Stimulated activated CD4-positive, alpha-beta T cell treated with anti-CD3 and anti-CD28 coated beads, Interleukin-4, amount 100 ng/mL, for 48 hours (primary cell): ENCODE measurements around the gene CALCOCO2.
"Not testable (repeated sequence)": the region's sequence is repeated elsewhere in the genome, so short reads cannot be mapped to it uniquely, and the experiment has no call there.

ENCODE experiments used
- DNase-seq, 2 donors: peaks; one replicate each; pipeline ENCODE4 v3.0.0-alpha.2; 2020; ENCODE audit warnings: low read depth in 2 of 2

CALCOCO2 gene, protein sequence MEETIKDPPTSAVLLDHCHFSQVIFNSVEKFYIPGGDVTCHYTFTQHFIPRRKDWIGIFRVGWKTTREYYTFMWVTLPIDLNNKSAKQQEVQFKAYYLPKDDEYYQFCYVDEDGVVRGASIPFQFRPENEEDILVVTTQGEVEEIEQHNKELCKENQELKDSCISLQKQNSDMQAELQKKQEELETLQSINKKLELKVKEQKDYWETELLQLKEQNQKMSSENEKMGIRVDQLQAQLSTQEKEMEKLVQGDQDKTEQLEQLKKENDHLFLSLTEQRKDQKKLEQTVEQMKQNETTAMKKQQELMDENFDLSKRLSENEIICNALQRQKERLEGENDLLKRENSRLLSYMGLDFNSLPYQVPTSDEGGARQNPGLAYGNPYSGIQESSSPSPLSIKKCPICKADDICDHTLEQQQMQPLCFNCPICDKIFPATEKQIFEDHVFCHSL

DNA sequence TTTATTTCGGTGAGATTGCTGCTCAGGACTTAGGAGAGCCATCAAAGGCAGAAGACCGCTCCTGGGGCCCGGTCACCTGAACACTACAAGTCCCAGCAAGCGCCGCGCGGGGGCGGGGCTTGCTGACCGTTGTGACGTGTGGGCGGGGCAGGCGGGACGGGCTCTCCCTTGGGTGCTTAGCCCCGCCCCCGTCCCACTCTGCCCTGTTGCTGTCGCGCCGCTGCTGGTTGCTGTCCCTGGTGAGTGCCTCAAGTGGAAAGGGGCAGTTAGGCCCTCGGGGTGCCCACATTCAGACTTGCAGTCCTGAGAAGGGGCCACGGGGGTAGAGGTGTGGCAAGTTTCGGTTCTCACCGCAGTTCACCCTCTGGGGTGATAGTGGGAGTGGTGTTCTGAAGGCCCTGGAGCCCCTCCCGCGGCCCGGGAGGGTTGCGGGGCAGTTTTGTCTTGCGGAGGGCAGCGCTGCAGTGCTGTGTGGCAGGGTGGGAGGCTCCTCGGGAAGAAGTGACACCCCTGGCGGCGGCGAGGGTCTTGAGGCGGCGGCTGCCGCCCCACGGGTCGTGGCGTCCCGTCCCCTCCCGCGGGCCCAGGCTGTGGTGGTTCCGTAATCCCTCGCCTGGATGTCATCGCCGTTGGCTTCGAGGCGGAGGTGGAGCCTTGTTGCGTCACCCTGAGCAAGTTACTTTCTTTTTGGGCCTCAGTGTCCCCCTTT is at the start of gene CALCOCO2:
Gene CALCOCO2 (plus strand): TSS at position 196 of the 709 bp plus-strand sequence. CDS start 10,673 bp downstream, outside the sequence.
- DNase-seq = peak; percentile 84 to 86

DNA sequence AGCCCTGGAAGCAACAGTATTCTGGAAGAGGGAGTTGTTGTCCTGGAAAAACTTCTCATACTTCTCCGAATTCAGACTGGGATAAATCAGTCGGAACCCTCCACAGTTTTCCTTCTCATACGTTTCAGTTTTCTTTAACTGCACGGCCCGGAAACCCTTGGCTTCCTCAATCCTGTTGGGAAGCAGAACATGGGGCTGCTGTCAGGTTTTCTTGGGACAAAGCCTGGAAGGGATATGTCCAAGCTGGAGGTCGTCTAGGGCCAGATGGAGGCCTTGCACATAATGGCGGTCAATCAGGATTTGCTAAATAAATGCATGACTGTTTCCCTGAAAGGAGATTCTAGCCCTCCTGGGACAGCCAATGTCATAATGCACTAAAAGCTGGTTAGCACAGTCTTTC is 43.0 kb upstream of the CALCOCO2 start:
- DNase-seq = no peak

GRCh38 chr17:48790607-48791127 is 40.2 kb upstream of the CALCOCO2 start:
- no peak for DNase-seq

DNA sequence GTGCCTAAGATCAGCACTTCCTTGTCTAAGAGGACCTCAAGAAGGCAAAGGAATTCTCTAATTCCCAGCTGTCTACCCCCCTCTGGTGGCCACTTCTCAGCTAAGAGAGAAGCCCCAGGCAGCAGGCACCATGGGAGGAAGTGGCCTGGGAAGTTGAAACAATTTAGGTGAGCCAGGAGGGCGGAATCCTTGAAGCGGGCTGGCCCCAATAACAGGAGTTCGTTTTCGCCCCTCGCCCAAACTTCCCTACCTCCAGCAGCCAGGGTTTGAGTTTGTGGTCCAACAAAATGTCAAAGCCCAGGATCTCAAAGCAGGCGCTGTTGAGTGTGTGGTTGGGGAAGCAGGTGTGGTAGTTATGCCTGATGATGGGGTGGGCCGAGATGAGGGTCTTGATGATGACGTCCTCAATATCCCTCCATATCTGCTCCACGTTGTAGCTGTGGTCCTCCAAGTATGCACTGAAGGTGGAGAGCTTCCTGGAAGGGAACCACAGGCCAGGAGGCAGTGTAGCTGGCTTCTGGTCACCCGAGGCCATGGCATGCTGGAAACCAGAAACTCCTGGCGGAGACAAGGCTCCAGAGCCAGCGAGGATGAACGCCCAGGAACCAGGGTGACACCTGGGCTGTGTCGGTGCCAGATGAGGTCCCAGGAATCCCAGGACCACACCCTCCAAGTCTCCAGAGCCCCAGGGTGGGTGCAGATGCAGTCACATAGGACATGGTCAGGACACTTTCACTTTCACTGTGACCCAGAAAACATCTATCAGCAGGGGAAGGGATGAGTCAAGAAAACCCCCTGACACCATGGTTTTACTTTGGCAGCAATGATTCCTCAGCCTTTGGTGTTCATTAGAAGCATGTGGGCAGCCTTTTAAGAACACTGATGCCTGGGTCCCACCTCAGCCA is 39.5 kb upstream of the CALCOCO2 start:
- no peak for DNase-seq

- DNase-seq = no peak
Observed at GRCh38 chr17:48792033-48792798, 38.6 kb upstream of the CALCOCO2 start.

DNA sequence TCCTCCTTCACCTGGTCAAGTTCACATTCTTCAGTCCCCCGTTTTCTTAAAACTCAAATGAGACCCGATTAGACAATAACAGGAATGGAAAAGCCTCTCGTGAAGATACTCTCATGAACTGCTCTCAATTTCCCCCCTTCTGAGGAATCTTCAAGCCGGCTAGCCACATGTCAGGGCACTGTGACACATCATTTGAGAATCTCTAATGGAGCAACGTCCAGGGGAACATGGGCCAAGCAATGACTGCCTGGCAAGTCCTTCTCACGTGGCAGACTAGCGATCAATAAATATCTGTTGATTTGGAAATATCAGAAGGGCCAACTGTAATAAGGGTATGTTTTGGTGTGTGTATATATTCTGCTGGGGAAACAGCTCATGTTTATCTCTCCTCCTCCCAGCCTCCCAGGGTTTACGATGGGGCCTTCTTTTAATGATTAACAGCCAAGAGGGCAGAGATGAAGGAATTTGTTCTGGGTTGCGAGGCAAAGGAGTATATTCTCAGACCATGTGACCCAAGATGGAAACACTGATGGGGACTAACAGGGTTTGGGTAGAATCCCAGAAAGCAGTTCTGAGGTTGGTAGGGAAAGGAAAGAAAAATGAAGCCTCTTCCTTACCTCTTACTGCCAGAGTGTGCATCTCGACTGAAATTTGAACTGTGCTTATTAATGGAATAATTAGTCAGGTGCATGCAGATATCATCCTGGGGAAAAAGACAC is 35.2 kb upstream of the CALCOCO2 start:
- no peak for DNase-seq

- not testable (repeated sequence) for DNase-seq
Observed at GRCh38 chr17:48796163-48796522, 34.7 kb upstream of the CALCOCO2 start.

GRCh38 chr17:48799069-48799723 is 31.6 kb upstream of the CALCOCO2 start:
- no peak for DNase-seq

DNA sequence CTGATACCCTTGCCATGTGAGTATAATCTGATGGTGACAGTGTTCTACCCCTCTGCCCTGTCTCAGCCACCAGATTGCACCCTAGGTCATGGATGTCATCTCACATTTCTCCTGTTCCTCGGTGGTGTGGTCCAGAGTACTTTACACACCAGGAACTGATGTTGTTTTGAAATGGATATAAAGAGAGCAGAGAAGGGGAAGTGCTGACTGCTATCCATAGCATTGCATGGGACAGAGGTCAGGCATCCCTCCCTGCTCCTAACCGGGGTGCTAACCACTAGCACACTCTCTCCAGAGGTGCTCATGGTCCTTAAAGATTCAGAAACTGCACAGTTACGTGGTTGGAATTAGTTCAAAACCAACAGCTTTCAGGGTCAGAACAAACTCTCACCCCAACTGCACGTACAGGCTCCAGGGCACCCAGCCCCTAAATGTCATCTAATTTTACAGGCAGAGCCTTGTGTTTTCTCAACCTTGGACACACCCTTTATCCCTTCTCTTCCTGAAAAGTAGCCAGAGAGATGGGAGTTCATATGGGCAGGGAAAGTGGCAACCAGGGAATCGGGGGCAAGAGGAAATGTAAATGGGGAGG is 30.1 kb upstream of the CALCOCO2 start:
- DNase-seq = no peak

DNA sequence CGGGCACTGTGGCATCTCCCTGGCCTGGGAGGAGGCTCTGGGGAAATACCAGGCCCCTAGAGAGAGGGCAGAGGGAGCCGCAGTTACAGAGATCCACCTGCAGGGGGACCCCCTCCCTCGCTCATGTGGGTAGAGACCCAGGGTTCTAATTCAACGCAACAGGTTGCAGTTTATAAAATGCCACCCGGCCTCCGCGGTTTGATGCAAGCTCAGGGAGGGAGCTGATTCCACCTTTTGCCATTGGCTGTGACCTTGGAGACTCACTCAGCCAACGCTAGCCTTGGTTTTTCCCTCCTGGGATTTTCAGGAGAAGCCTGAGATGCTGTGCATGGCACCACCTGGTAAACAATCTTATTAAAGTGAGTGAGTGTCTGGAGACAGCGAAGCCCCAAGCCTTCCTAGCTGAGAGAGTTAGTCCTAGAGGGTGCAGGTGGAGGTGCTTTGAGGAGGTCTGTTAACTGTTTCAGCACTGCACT is 25.9 kb upstream of the CALCOCO2 start:
- peak; percentile 52 to 65 for DNase-seq

GRCh38 chr17:48809182-48809581 is 21.7 kb upstream of the CALCOCO2 start:
- DNase-seq = no peak

DNA sequence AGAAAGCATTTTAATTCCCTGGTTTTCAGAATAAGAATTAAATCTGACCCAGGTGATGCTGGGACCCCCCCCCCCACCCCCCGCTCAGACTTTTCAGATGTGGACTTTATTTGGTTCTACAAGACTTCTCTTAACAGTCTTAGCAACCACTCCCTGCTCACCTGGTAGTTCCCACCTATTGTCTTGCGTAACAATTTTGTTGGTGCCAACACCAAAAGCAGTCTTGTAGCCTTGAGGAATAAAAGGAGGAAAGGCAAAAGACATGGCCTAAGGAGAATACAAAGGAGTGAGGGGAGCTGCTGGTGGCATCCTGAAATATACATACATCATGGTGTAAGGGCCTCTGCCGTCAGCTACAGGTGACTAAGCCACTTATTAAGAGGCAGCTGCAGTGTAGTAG is 18.8 kb upstream of the CALCOCO2 start:
- DNase-seq = no peak

GRCh38 chr17:48814504-48814903 is 16.3 kb upstream of the CALCOCO2 start:
- peak; percentile 29 to 40 for DNase-seq

GRCh38 chr17:48815311-48815710 is 15.5 kb upstream of the CALCOCO2 start:
- no peak for DNase-seq

DNA sequence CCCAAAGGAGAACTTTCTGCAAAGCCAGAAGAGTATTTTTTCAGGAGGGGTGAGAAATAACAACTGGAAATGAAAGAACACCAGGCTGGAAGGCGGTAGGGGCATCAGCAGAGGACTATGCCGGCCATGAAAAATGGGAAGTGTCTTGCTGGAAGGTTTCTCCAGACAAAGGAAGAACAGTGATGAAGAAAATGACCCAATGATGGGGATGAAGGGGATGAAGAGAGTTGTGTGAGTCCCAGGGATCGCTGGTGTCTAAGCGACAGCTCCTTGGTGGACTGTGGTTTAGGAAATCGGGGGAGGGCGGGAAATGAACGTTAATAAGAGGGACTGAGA is 14.4 kb upstream of the CALCOCO2 start:
- no peak for DNase-seq

DNA sequence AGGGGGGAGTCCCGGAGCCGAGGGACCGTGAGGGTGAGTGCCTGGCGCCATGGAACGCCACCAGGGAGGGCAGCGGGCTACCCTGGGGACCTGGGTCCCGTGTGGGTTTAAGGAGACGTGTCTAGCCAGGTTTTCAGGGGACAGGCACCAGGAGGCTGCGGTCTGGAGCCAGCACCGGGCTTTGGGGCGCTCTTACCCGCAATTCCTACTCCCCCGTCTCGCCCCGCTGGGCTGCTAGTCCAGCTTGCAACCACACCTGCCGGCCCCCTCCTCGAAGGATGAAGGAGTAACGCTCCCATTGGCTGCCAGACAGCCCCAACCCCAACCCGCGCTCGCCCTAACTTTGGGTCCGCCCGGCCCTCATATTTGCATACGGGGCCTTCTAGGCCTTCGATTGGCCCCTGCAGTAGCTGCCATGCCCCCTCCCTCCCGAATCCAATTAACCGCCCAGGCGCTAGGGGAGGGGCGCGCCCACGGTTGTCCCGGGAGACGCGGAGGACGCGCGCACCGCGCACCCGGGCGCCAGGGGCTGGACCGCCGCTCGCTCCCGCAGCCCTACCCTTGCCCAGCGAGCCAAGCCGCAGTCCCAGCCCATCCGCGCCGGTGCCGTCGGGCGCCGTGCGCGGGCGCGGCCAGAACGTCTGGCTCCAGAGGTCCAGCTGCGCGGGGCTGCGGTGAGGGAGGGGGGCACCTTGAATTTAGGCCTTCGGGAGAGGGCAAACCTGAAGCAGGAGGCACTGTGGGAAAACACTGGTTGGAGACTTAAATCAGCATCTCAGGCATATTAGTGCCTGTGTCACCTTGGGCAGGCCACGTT is 13.9 kb upstream of the CALCOCO2 start, which contains the start of gene TTLL6:
Gene TTLL6 (minus strand): TSS at position 456 of the 817 bp plus-strand sequence. CDS start 157 bp downstream, at position 299.
- peak; percentile 47 to 66 for DNase-seq

DNA sequence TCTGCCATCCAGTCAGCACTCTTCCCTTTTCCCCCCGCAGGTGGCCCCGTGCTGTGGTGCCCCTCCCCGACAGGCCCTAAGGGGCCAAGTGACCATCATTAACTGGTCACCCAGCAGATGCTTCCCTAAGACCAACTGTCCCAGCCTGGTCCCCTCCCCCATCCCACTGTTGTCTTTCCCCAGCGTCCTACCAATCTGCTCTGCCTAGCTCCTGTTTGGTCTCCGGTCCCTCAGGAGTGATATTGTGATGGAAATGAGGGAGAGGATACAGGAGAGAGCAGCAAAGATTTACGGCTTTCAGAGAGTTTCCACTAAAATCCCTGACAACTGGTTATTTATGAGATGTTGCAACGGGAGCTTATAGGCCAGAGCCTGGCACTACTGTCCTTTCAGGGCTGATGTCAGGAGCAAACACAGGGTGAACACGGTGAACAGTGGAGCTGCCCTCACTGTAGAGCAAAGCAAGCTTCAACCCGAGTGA is 12.4 kb upstream of the CALCOCO2 start:
- no peak for DNase-seq

DNA sequence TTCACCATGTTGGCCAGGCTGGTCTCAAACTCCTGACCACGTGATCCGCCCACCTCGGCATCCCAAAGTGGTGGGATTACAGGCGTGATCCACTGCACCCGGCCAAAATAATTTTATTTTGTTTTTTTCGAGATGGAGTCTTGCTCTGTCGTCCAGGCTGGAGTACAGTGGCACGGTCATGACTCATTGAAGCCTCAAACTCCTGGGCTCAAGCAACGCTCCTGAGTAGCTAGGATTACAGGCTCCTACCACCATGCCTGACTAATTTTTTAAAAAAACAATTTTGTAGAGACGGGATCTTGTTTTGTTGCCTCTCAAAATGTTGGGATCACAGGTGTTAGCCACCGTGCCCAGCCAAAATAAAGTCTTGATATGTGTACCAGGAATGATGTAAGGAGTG is 11.4 kb upstream of the CALCOCO2 start:
- DNase-seq = no peak
